K562 (cell line): Measurements from ENCODE around the gene EIF1. TPM values are rescaled to one million over a fixed set of nuclear protein-coding genes. Genes with fewer than 3 reads are reported as not detected.
A peak's percentile ranks its signal among the peaks of the same experiment; 100 is the strongest.

ENCODE experiments used
- ADNP ChIP-seq: fragments of 200-800 bp; sonication (Bioruptor generic); IDR thresholded peaks from 2 replicates; pipeline ENCODE4 v1.6.1; 2016; ENCODE audit warnings: missing genetic modification characterization, missing compliant biosample characterization
- ASH1L ChIP-seq: fragments of 450-650 bp; IDR thresholded peaks from 2 replicates; pipeline ENCODE4 v1.6.1; 2018; ENCODE audit warnings: borderline replicate concordance, mild to moderate bottlenecking, low read depth; ENCODE audit not compliant: partially characterized antibody
- CBFA2T3 ChIP-seq: fragments of 450-650 bp; IDR thresholded peaks from 2 replicates; pipeline ENCODE4 v1.6.1; 2017
- CHCHD3 ChIP-seq: fragments of 250-450 bp; sonication (Bioruptor Pico); IDR thresholded peaks from 2 replicates; pipeline ENCODE4 v2.1.2; 2022; ENCODE audit warnings: mild to moderate bottlenecking
- EP300 ChIP-seq: IDR thresholded peaks from 2 replicates; pipeline ENCODE4 v1.6.1; 2012; ENCODE audit warnings: low read length, improper control_type of control experiment
- ESRRB ChIP-seq: fragments of 250-450 bp; sonication (Bioruptor Pico); IDR thresholded peaks from 2 replicates; pipeline ENCODE4 v1.5.0; 2020; ENCODE audit warnings: mild to moderate bottlenecking, moderate library complexity, borderline replicate concordance
- HES1 ChIP-seq: fragments of 450-650 bp; IDR thresholded peaks from 2 replicates; pipeline ENCODE4 v1.6.1; 2016; ENCODE audit warnings: low read depth, mild to moderate bottlenecking, moderate library complexity
- HMG20B ChIP-seq: fragments of 250-450 bp; sonication (Bioruptor Pico); IDR thresholded peaks from 2 replicates; pipeline ENCODE4 v1.5.0; 2021; ENCODE audit warnings: mild to moderate bottlenecking
- IRF1 ChIP-seq: sonication (generic); formaldehyde crosslinking; IDR thresholded peaks from 2 replicates; pipeline ENCODE4 v1.8.0; 2022; ENCODE audit warnings: missing genetic modification reagents, mild to moderate bottlenecking, borderline replicate concordance
- NR2C1 ChIP-seq, 2 experiments: fragments of 450-650 bp; IDR thresholded peaks; 2 replicates each; pipeline ENCODE4 v1.6.1; 2017; ENCODE audit warnings: mild to moderate bottlenecking in 2 of 2, antibody characterized with exemption in 1 of 2, inconsistent platforms in 1 of 2, missing compliant biosample characterization in 1 of 2, missing genetic modification characterization in 1 of 2
- NR2F6 ChIP-seq: fragments of 450-650 bp; formaldehyde crosslinking; IDR thresholded peaks from 2 replicates; pipeline ENCODE4 v1.4.0; 2020; ENCODE audit warnings: mild to moderate bottlenecking
- OTX1 ChIP-seq: fragments of 450-650 bp; formaldehyde crosslinking; IDR thresholded peaks from 2 replicates; pipeline ENCODE4 v1.4.0; 2022; ENCODE audit warnings: mild to moderate bottlenecking
- PHF21A ChIP-seq: fragments of 450-650 bp; IDR thresholded peaks from 2 replicates; pipeline ENCODE4 v1.6.1; 2017; ENCODE audit warnings: low read depth, borderline replicate concordance
- SMAD4 ChIP-seq: fragments of 250-450 bp; sonication (Bioruptor Pico); conservative IDR thresholded peaks from 2 replicates; pipeline ENCODE4 v1.8.0; 2021; ENCODE audit warnings: inconsistent platforms, mild to moderate bottlenecking, moderate library complexity
- SRSF3 ChIP-seq: fragments of 200-400 bp; formaldehyde crosslinking; IDR thresholded peaks from 2 replicates; pipeline ENCODE4 v1.6.1; 2016; ENCODE audit warnings: mild to moderate bottlenecking, low read length, moderate library complexity; ENCODE audit not compliant: insufficient read depth
- STAT5A ChIP-seq: IDR thresholded peaks from 2 replicates; pipeline ENCODE4 v1.6.1; 2012; ENCODE audit warnings: low read length, inconsistent platforms, borderline replicate concordance
- STAT5B ChIP-seq: fragments of 250-450 bp; sonication (Bioruptor Pico); IDR thresholded peaks from 2 replicates; pipeline ENCODE4 v1.8.0; 2021; ENCODE audit warnings: mild to moderate bottlenecking, inconsistent platforms
- SUPT5H ChIP-seq: fragments of 450-650 bp; IDR thresholded peaks from 2 replicates; pipeline ENCODE4 v1.6.1; 2016
- XRCC5 ChIP-seq: fragments of 200-400 bp; formaldehyde crosslinking; IDR thresholded peaks from 2 replicates; pipeline ENCODE4 v1.6.1; 2017; ENCODE audit warnings: low read depth, mild to moderate bottlenecking, low read length
- ZBTB26 ChIP-seq: fragments of 450-650 bp; formaldehyde crosslinking; IDR thresholded peaks from 2 replicates; pipeline ENCODE4 v1.4.0; 2022; ENCODE audit warnings: missing genetic modification characterization
- ZNF277 ChIP-seq: fragments of 250-450 bp; sonication (Bioruptor Pico); IDR thresholded peaks from 2 replicates; pipeline ENCODE4 v1.8.0; 2022; ENCODE audit warnings: inconsistent platforms, mild to moderate bottlenecking, moderate library complexity, borderline replicate concordance
- ZNF584 ChIP-seq: fragments of 200-800 bp; sonication (Bioruptor generic); IDR thresholded peaks from 2 replicates; pipeline ENCODE4 v1.6.1; 2016; ENCODE audit warnings: low read depth, mild to moderate bottlenecking, missing genetic modification characterization, missing compliant biosample characterization
- ZNF740 ChIP-seq, 3 experiments: fragments of 200-800 bp in 1 of 3; sonication (Bioruptor generic) in 1 of 3; sonication (generic) in 1 of 3; formaldehyde crosslinking in 1 of 3; IDR thresholded peaks; 2 replicates each; pipeline versions ENCODE4 v1.6.1 to v1.8.0; 2016 to 2022; ENCODE audit warnings: mild to moderate bottlenecking in 2 of 3, missing compliant biosample characterization in 2 of 3, missing genetic modification characterization in 2 of 3, missing genetic modification reagents in 1 of 3
- polyA plus RNA-seq, 8 experiments: library from polyadenylated mRNA; depleted of rRNA in 4 of 8; stranded (reverse) in 5 of 8; unstranded in 3 of 8; fragments of >200 nt; fragmentation: Nextera tagmentation in 2 of 8; fragmentation: Illumina TruSeq in 1 of 8; extraction: Ambion mirVana in 2 of 8; extraction: Trizol in 1 of 8; gene quantifications; 2 replicates each; pipeline versions ENCODE4 v1.2.1 to v1.2.3, GENCODE V29; 2011 to 2014; ENCODE audit warnings: inconsistent platforms in 1 of 8, missing spikeins in 1 of 8
- total RNA-seq, 7 experiments: library from RNA; depleted of rRNA in 6 of 7; stranded (reverse); fragments of >200 nt in 6 of 7; fragmentation: Illumina TruSeq in 2 of 7; extraction: Trizol in 2 of 7; gene quantifications; 2 replicates each; pipeline versions ENCODE4 v1.2.1 to v1.2.3, GENCODE V29; 2011 to 2021; ENCODE audit warnings: low replicate concordance in 1 of 7

The EIF1 gene
- total and polyA plus RNA-seq, 9 of the 15 experiments (the other 6 are each of a cell fraction or from before 2014, with no cell fraction given) = 67.0 to 1,204 (median 320) TPM

GRCh38 chr17:41678907-41679739 is 9.6 kb upstream of the EIF1 start (continued):
- peak; percentile 85 for TF ChIP-seq STAT5A
- TF ChIP-seq HES1 = no peak; the same call in 1 of the 2 replicates
- TF ChIP-seq ESRRB (CRISPR knock-in tag) = no peak
- TF ChIP-seq SRSF3 = no peak
- no peak for TF ChIP-seq ZNF740 (CRISPR knock-in tag; IDR thresholded peaks at IDR 0.05)
- TF ChIP-seq ZNF740 (tag; IDR thresholded peaks at IDR 0.05) = no peak
- TF ChIP-seq NR2F6 (CRISPR knock-in tag) = no peak
- no peak for TF ChIP-seq HMG20B (CRISPR knock-in tag)
- no peak for TF ChIP-seq CHCHD3 (CRISPR knock-in tag)
- no peak for TF ChIP-seq ADNP
- TF ChIP-seq ZBTB26 (CRISPR knock-in tag) = no peak
- TF ChIP-seq SUPT5H = no peak
- TF ChIP-seq NR2C1 (IDR thresholded peaks at IDR 0.05) = peak; percentile 69
- peak; percentile 84 for TF ChIP-seq NR2C1 (tag; IDR thresholded peaks at IDR 0.05)
- TF ChIP-seq OTX1 (CRISPR knock-in tag) = no peak
- TF ChIP-seq SMAD4 (CRISPR knock-in tag) = 0 out of 2 replicates have a peak, but pooled peaks have one; percentile 22
- TF ChIP-seq ASH1L = no peak
- TF ChIP-seq IRF1 (CRISPR knock-in tag) = no peak
- no peak for TF ChIP-seq PHF21A
- TF ChIP-seq EP300 = peak; percentile 96
- no peak for TF ChIP-seq XRCC5
- peak; percentile 92 for TF ChIP-seq CBFA2T3
- peak; percentile 69; the same call in 1 of the 2 replicates for TF ChIP-seq ZNF584 (CRISPR knock-in tag)
- no peak for TF ChIP-seq ZNF277
- TF ChIP-seq STAT5B (CRISPR knock-in tag) = no peak
